ENCODE data around the gene PTCD1. TPM values are rescaled to one million over a fixed set of nuclear protein-coding genes. Genes with fewer than 3 reads are reported as not detected.

PTCD1 gene
- total RNA-seq, 4 donors from 2014 or later: 8.5 to 14.2 (median 9.5) TPM

GRCh38 chr7:99404977-99405320 lies 33.6 kb downstream of the PTCD1 start:
- WGBS, 2 donors: 89 to 93% methylated on average over 10 of the region's 10 CpGs
- no peak overlapping the region for H3K4me3 ChIP-seq (ENCODE audit: low read depth, poor library complexity, severe bottlenecking)
- no peak for DNase-seq (ENCODE audit: low spot score in 2 of 2)
- intact Hi-C loops (cut with DNase I; ENCODE audit: low total_unique reads): no loop called here
- TF ChIP-seq CTCF (IDR thresholded peaks at IDR 0.05) (no peak), POLR2A (IDR thresholded peaks at IDR 0.05) (no peak)

GRCh38 chr7:99404235-99404976 lies 34.2 kb downstream of the PTCD1 start:
- 64 to 67% methylated on average over 18 of the region's 18 CpGs for WGBS, 2 donors
- no peak overlapping the region for H3K4me3 ChIP-seq (ENCODE audit: low read depth, poor library complexity, severe bottlenecking)
- no peak for TF ChIP-seq CTCF (IDR thresholded peaks at IDR 0.05)
- no peak for TF ChIP-seq POLR2A (IDR thresholded peaks at IDR 0.05)
- DNase-seq (ENCODE audit: low spot score in 2 of 2): no peak
- intact Hi-C loops (cut with DNase I; ENCODE audit: low total_unique reads): no loop called here

- intact Hi-C loops (cut with DNase I; ENCODE audit: low total_unique reads): no loop called here
- no peak overlapping the region for H3K4me3 ChIP-seq (ENCODE audit: low read depth, poor library complexity, severe bottlenecking)
- WGBS, 2 donors: 89 to 96% methylated on average over 5 of the region's 5 CpGs
- DNase-seq (ENCODE audit: low spot score in 2 of 2): no peak
- no peak for TF ChIP-seq POLR2A (IDR thresholded peaks at IDR 0.05)
These were observed 34.8 kb downstream of the PTCD1 start for GRCh38 chr7:99403764-99404163.

- H3K4me3 ChIP-seq (ENCODE audit: low read depth, poor library complexity, severe bottlenecking): no peak overlapping the region
- DNase-seq (ENCODE audit: low spot score in 2 of 2): no peak
- 94 to 99% methylated on average over 3 of the region's 3 CpGs for WGBS, 2 donors
- TF ChIP-seq CTCF (IDR thresholded peaks at IDR 0.05) (no peak), POLR2A (IDR thresholded peaks at IDR 0.05) (no peak)
- intact Hi-C loops (cut with DNase I; ENCODE audit: low total_unique reads): no loop called here
These were observed 35.7 kb downstream of the PTCD1 start for GRCh38 chr7:99402854-99403253.

GRCh38 chr7:99399597-99399996 lies 39.0 kb downstream of the PTCD1 start:
- TF ChIP-seq CTCF (IDR thresholded peaks at IDR 0.05) (no peak), POLR2A (IDR thresholded peaks at IDR 0.05) (no peak)
- no peak overlapping the region for H3K4me3 ChIP-seq (ENCODE audit: low read depth, poor library complexity, severe bottlenecking)
- intact Hi-C loops (cut with DNase I; ENCODE audit: low total_unique reads): no loop called here
- DNase-seq (ENCODE audit: low spot score in 2 of 2): no peak
- 78 to 84% methylated on average over 6 of the region's 6 CpGs for WGBS, 2 donors

GRCh38 chr7:99398891-99399445 lies 39.6 kb downstream of the PTCD1 start:
- intact Hi-C loops (cut with DNase I; ENCODE audit: low total_unique reads): no loop called here
- TF ChIP-seq CTCF (IDR thresholded peaks at IDR 0.05) (no peak), POLR2A (IDR thresholded peaks at IDR 0.05) (no peak)
- DNase-seq (ENCODE audit: low spot score in 2 of 2): no peak
- no peak overlapping the region for H3K4me3 ChIP-seq (ENCODE audit: low read depth, poor library complexity, severe bottlenecking)
- 73 to 76% methylated on average over 5 of the region's 5 CpGs for WGBS, 2 donors

All from lower leg skin (tissue), 4 donors.